ENCODE results near the gene ODAM.
"Not testable (repeated sequence)": the region's sequence is repeated elsewhere in the genome, so short reads cannot be mapped to it uniquely, and the experiment has no call there.

Gene ODAM, protein sequence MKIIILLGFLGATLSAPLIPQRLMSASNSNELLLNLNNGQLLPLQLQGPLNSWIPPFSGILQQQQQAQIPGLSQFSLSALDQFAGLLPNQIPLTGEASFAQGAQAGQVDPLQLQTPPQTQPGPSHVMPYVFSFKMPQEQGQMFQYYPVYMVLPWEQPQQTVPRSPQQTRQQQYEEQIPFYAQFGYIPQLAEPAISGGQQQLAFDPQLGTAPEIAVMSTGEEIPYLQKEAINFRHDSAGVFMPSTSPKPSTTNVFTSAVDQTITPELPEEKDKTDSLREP

DNA sequence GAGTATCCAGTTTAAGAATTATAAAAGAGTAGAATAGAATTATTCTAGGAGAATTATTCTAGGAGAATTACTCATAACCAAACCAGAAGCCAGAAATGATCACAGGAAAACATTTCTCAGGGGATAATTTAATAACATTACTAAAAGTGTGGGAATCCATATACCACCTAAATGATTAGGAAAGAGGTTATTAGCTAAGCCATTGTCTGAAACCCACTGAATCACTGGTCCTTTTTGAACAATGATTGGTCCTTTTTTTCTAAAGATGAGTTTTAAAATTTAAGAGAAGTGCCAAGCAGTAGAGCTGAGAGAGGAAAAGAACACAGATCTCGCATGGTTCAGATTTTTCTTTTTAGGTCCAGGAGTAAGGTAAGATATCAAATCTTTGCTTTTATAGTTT, at the start of gene ODAM:
Gene ODAM, plus strand, starts transcription at position 301 of the 400 bp plus-strand sequence. CDS start 819 bp downstream, outside the sequence.
- no peak for DNase-seq (ENCODE audit: low read depth in 3 of 3)

DNA sequence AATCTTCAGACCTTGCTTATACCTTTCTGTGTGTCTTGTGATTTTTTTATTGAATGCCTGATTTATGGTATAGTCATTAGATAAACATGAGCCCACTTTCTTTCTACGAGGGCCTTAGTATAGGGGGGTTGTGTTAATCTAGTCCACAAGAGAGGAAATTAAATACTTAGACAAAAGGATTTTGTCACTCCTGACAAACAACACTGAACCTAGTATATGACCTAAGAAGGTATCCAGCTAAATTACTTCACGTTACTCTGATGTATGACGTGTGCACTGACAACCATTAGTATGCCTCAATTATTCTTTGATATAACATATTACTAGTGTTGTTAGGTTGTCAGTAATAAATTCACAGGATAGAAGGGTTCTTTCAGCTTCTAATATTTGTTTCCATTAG, 44.3 kb upstream of the ODAM start:
- DNase-seq (ENCODE audit: low read depth in 3 of 3): no peak

DNA sequence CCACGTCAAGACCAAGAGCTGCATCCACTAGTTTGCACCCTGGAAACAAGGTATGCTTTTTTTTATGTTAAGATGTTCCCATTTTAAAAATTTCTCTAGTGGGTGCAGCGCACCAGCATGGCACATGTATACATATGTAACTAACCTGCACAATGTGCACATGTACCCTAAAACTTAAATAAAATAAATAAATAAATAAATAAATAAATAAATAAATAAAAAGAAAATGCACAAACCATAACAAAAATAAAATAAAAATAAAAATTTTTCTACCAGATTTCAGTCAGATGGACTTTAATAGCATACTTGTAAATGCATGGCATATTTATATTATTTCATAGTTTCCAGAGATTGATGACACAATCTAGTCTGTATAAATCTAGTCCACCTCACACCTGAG, 43.4 kb upstream of the ODAM start:
- DNase-seq (ENCODE audit: low read depth in 3 of 3): no peak

DNA sequence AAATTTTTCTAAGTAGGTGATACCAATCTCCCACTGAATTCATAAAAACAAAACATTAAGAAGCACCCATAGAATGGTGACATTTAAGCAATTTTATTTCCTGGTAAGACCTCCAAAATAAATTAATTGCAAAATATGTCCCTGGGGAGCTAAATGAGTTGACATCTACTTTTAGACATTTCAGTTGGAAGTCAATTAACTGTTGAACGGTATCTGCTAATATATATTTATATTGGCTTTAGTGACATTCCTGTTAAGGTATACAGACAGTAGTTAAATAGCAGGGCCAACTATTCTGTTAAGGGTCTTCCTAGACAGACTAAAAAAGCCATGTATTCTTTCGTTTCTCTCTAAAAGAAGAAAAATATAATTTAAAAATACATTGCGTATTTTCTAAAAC, 41.6 kb upstream of the ODAM start, which contains the start of gene PRR27:
Gene PRR27, plus strand, starts transcription at position 301 of the 400 bp plus-strand sequence. CDS start 139 bp downstream, outside the sequence.
- no peak for DNase-seq (ENCODE audit: low read depth in 3 of 3)

DNA sequence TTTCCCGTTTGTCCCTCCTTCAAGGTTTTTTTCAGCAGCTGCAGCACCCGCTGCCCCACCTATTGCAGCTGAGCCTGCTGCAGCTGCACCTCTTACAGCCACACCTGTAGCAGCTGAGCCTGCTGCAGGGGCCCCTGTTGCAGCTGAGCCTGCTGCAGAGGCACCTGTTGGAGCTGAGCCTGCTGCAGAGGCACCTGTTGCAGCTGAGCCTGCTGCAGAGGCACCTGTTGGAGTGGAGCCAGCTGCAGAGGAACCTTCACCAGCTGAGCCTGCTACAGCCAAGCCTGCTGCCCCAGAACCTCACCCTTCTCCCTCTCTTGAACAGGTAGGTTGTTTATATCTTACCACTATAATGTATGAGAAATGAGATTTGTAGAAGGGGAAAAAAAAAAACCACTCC, 36.9 kb upstream of the ODAM start:
- no peak for DNase-seq (ENCODE audit: low read depth in 3 of 3)

DNA sequence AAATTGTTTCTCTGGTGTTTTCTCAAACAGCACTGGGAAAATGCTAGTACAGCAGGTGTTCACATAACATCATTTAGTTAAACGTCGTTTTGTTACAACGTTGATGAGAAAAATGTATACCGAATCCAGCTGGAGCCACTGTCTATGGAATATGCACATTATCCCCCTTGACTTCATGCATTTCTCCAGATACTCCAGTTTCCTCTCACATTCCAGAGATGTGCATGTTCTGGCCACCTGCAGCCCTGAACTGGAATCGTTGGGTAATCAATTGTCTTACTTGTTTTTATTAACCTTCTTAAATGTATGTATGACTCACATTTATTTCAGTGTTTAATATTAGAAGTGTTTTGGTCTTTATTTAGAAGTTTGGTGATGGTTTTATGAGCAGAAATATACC, 18.4 kb upstream of the ODAM start:
- no peak for DNase-seq (ENCODE audit: low read depth in 3 of 3)

DNA sequence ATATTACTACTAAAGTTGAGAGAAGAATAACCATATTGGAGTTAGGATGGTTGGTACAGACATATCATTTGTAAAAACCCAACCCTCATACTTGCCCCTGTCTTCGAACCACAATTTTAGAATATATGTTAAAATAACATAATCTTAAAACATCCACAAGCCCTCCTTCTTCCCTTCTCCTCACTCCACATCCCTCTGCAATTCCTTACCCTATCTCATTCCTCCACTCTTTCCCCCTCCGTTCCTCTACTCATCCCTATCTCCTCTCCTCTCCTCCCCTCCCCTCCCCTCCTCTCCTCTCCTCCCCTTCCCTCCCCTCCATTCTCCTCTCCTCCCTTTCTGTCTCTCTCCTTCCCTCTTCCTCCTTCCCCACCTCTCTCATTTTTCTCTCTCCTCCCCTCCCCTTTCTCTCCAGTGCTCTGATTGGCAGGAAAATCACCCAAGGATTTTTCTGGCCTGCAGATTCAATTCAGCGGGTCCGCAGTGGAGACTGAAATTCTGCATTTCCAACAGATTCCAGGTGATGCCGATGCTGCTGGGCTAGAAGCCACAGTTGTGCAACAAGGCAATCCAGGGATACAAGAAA, 17.4 kb upstream of the ODAM start:
- DNase-seq (ENCODE audit: low read depth in 3 of 3): no peak

DNA sequence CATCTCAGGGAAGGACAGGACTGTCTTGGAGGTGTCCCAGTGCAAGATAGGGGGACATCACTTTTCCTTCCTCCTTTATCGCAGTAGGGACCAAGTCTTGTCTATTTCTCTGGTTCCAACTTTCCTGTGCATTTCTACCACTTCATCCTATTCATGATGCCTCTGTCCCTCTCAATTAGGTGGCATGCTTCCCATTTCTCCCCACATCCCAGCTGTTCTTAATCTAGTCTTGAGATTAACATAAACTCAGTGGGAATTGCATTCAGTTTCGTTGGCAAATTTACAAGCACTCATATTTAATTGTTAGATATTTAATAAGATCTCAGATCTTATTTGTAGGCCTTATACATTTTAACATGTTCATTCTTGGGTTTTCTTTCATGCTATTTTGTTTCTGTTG, 15.7 kb upstream of the ODAM start:
- no peak for DNase-seq (ENCODE audit: low read depth in 3 of 3)

DNA sequence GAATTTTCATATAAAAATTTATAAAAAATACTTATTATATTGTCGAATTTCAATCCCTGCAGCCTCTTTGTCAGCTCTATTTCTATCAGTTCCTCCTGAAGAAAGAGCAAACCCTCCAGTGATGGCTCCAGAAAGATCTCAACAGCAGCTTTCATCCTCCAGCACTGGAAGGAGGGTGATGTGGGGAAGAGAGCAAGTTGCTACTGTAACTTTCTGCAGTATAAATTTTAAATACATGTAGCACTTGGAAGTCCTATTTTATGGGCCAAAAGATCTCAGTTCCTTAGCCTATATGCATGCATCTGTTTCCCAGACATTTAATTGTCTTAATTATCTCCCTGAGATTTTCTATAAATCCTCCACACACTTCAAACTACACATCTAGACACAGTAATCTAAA, 13.7 kb upstream of the ODAM start:
- DNase-seq (ENCODE audit: low read depth in 3 of 3): no peak

DNA sequence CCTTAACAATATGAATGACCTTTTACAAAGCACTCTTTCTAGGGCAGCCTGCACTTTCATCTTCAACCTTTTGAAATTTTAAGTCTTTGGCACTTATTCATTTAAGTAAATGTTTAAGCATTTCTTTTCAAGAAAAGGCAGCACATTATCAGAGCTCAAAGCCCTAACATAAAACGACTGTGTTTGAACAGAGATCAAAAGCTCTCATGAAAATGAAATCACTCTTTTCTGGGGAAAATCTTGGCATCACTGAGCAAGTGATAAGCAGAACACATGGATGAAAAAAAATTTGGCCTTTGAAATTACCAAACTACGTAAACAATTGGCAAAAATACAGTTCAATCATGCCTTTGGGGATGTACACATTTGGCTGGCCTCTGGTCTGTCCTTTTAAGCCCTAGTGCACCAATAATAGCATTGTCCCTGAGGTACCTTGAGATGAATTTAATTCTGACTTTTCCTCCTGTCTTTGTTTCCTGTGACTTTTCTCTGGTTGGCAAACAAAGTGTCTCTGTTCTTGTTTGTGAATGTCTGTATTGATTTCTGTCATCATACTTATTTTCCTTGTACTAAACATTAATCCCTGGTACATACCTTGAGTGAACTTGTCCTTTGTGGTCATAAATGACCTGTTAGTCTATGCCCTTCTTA, 12.9 kb upstream of the ODAM start:
- no peak for DNase-seq (ENCODE audit: low read depth in 3 of 3)

DNA sequence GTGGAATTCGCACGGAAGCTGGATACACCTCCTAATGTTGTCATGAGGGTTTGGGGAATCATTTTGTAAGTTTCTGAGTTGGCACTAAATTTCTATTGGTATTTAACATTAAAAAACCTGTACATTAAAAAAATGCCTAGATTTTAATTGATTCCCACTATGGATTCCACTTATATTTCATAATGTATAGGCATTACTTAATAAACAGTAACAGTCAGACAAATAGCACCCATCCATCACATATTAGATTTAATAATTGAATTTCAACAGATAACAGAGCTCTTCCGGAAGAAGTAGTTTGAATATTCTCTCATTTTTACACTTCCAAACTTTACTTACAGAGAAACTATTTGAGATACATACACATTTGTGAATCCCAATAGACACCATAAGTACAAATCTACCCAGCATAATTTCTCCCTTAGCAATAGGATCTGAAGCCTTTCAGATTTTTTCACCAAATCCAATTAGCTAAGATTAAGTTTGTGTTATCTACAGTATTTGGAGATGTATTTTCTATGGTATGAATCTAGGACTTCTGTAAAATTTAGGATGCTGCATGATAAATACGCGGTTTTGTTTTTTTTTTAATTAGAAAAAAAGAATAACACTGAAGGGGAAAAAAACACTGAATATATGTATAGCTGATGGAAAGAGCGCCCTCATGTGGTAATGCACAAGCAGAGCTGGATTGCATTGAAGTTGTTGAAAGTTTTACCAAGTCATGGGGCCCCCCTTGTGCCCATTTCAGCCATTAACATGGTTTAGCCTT, 12.2 kb upstream of the ODAM start:
- peak in 1 of 3 experiments; percentile 7 for DNase-seq (ENCODE audit: low read depth in 3 of 3)

DNA sequence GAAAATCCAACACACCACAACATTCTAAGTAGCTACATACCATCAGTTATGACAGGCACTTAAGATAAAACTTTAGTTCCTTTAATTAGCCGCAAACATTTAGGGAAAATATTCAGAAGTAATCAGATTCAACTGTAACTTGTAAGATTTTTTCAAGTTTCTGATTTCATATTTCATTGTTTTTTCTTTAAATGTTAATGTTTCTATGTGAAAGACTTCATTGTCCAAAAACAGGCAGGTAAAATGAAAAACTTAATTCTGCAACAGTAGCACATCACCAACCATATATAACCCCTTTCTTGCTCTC, 11.6 kb upstream of the ODAM start:
- no peak for DNase-seq (ENCODE audit: low read depth in 3 of 3)

DNA sequence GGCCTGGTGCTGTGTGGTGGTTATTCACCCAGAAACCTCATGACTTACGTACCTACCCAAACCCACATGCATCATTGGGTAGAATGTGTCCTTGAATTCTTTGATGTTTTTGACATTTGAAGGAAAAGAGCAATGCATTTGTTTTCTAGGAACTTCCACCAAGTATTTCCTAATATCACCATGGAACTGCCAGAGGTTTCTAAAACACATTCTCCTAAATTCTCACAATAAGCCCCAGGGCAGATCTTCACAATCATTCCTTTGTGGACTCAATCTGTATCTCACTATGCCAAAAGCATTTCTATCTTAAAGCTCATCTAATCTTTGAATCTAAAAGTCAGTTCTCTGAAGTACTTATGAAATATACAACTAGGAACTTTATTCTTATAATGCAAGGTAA, 8.3 kb upstream of the ODAM start:
- no peak for DNase-seq (ENCODE audit: low read depth in 3 of 3)

DNA sequence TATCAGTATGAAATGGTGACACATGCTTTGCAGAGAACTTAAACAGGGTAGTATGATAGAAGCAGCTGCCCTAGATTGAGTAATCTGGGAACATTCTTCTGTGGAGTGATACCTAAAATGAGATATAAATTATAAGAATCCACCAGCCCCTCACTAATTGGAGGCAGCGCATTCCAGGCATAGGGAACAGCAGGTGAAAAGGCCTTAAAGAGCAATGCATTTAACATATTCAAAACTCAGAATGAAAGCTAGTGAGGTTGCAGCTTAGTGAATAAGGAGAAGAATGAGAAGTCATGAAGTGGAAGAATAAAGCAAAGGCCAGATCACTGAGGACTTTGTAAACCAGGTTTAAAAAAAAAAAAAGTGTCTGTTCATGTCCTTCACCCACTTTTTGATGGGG, 4.9 kb upstream of the ODAM start:
- no peak for DNase-seq (ENCODE audit: low read depth in 3 of 3)

DNA sequence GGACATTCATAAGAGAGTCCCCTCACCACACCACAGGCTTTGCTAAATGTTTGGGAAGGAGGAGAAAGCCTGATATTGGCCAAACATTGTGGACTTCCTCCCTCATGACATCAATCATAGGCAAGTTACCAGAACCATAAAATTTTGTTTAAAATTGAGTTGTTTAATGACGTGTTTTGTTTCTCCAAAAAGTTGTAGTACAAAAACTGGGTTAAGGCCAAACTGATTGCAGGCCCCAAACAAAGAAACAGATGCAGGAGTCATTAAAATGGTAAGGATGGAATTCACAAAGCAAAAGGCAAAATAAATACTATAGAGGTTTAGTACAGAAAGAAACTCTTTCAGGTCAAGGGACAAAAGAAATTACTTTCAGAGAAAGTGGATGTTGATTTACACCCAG, 3.9 kb upstream of the ODAM start:
- DNase-seq (ENCODE audit: low read depth in 3 of 3): no peak

DNA sequence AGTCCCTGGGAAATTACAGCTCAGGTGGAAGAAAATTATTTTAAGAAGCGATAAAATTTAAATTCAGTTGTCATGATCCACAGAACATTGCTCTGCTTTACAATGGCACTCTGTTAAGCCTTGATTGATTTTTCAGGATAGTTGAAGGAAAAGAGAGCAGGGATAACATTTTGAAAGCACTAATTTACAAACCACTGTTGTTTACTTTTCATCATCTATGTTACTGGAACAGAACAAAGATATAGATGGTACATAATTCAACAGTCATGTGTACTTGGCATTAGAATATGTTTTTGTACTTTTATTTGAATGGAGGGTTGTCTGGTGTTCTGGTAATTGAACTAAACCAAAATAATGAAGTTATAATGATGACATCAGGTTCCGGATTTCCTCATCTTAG, 2.6 kb upstream of the ODAM start:
- DNase-seq (ENCODE audit: low read depth in 3 of 3): no peak

DNA sequence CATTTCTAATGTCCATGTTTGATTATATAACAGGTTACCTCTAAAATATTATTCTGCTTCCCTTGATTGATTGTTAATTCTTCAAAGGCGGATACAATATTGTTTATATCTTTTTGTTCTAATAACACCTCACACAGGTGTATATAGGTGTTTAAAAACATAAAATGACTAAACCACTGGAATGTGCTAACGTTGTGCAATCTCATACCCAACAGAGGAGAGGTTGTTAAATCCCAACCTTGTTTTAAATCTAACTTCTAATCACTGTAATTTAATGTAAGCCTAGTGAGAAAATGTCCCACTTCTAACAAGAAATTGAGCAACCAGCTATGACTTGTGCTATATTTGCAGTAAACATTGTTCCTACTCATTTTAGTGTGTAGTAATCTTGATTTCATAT, 1.3 kb downstream of the ODAM start:
- no peak for DNase-seq (ENCODE audit: low read depth in 3 of 3)

DNA sequence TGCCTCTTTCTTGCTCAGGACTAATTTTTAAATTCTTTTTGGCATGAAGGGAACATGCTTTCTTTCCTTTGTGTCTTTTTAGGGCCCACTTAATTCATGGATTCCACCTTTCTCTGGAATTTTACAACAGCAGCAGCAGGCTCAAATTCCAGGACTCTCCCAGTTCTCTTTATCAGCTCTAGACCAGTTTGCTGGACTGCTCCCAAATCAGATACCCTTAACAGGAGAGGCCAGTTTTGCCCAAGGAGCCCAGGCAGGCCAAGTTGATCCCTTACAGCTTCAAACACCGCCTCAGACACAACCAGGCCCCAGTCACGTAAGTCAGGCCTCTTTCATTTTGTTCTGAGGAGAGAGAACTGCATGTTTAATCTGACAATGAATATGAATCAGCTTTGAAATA, 2.3 kb downstream of the ODAM start:
- no peak for DNase-seq (ENCODE audit: low read depth in 3 of 3)

DNA sequence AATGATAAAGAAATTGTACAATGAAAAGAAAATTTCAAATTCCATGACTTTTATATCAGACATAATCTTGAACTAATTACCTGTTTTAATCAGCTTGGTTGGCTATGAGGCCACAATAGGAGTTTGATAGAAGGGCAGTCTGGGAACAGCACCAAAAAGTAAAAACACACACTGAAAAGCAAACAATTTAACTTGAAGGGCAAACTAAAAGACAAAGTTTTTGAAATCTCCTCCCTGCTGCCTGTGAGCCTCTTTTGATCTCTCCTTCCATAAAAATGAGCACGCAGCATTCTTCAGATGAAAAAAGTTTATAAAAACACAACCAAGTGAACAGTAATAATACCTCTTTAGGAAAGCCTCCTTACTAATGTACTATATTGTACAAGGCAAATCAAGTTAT, 8.1 kb downstream of the ODAM start:
- DNase-seq (ENCODE audit: low read depth in 3 of 3): no peak

DNA sequence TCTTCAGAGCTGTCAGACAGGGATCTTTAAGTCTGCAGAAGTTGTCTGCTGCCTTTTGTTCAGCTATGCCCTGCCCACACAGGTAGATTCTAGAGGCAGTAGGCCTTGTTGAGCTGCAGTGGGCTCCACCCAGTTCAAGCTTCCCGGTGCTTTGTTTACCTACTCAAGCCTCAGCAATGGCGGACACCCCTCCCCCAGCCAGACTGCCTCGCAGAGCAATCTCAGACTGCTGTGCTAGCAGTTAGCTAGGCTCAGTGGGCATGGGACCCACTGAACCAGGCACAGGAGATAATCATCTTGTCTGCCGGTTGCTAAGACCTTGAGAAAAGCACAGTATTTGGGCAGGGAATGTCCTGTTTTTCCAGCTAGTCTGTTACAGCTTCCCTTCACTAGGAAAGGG, 17.2 kb downstream of the ODAM start:
- not testable (repeated sequence) for DNase-seq (ENCODE audit: low read depth in 3 of 3)

DNA sequence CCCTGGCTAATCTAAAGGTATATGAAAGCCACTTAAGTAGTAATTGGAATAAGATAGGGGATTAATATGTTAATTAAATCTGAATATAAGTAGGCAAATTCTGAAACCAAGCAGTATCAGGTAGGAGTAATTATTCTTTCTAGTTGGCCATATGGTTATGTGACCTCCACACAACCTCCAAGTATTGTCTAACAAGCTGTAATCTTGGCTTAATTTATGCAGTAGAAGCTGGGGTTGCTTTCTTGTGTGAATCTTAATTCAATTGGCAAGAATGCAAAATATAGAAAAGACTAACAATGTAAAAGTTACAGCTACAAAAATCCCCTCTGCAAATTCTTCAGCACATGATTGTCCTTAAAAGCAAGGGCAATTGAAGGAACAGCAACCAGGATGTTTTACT, 20.6 kb downstream of the ODAM start:
- DNase-seq (ENCODE audit: low read depth in 3 of 3): not testable (repeated sequence)

DNA sequence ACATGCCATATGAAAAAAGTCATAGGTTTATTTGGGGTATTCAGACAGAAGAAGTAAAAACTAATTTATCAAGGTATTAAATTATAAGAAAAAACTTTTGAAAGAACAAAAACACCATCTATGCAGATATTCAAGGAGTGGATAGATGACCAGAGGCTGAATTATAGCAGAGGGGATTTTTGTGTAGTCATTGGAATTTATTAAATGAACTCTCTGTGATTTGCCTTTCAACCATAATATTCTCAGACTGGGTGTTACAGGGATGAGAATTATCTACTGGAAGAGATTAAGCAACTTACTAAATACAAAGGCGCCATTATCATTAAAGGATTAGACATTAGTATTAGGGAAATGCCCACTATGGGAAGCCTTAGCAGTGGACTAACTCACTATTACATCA, 21.0 kb downstream of the ODAM start:
- not testable (repeated sequence) for DNase-seq (ENCODE audit: low read depth in 3 of 3)

DNA sequence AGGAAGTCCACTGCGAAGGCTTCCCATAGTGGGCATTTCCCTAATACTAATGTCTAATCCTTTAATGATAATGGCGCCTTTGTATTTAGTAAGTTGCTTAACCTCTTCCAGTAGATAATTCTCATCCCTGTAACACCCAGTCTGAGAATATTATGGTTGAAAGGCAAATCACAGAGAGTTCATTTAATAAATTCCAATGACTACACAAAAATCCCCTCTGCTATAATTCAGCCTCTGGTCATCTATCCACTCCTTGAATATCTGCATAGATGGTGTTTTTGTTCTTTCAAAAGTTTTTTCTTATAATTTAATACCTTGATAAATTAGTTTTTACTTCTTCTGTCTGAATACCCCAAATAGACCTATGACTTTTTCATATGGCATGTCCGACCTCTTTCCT, 25.9 kb downstream of the ODAM start:
- DNase-seq (ENCODE audit: low read depth in 3 of 3): not testable (repeated sequence)
